Right atrium auricular region (tissue), 2 donors: ENCODE results near the gene RPIA. TPM values are rescaled to one million over a fixed set of nuclear protein-coding genes. Genes with fewer than 3 reads are reported as not detected.

Experiments
- DNase-seq: peaks from one replicate; pipeline ENCODE4 v3.0.0-alpha.2; 2019; ENCODE audit warnings: low spot score
- H3K27ac ChIP-seq, 2 donors: fragments of 200-600 bp; sonication (generic); 1 replicate in 1 of 2; 2 replicates in 1 of 2; pipeline ENCODE4 v1.5.1; 2016 to 2019
- H3K27me3 ChIP-seq, 2 donors: fragments of 200-600 bp; sonication (generic); one replicate each; pipeline versions ENCODE4 v1.5.1 to v1.6.0; 2017 to 2019
- H3K36me3 ChIP-seq: fragments of 200-600 bp; sonication (generic); one replicate; pipeline ENCODE4 v1.5.1; 2016
- H3K4me1 ChIP-seq, 2 donors: fragments of 200-600 bp; sonication (generic); one replicate each; pipeline versions ENCODE4 v1.5.1 to v1.6.0; 2017 to 2019
- H3K4me3 ChIP-seq, 2 donors: fragments of 200-600 bp; sonication (generic); 1 replicate in 1 of 2; 2 replicates in 1 of 2; pipeline ENCODE4 v1.5.1; 2017 to 2019; ENCODE audit warnings: mild to moderate bottlenecking in 1 of 2, moderate library complexity in 1 of 2
- H3K9me3 ChIP-seq, 2 donors: fragments of 200-600 bp; sonication (generic); one replicate each; pipeline ENCODE4 v1.5.1; 2019
- CTCF ChIP-seq, 2 donors: fragments of 200-600 bp; sonication (generic); IDR thresholded peaks; one replicate each; pipeline ENCODE4 v1.5.1; 2019; ENCODE audit warnings: antibody characterized with exemption in 2 of 2
- total RNA-seq, 2 donors: library from RNA; depleted of rRNA; stranded (reverse); fragments of >200 nt; gene quantifications; one replicate each; pipeline ENCODE4 v1.1.0, GENCODE V29; 2016

Gene RPIA
- total RNA-seq, 2 donors from 2014 or later: 4.2 to 5.1 TPM

GRCh38 chr2:88667219-88667618 is 24.3 kb upstream of the RPIA start:
- peaks cover 0 to 6% of the 10 kb centered on the region in 2 donors for H3K4me1 ChIP-seq
- H3K36me3 ChIP-seq: no peaks in the 10 kb centered on the region
- H3K27me3 ChIP-seq: no peaks in the 10 kb centered on the region
- no peaks in the 10 kb centered on the region for H3K9me3 ChIP-seq
- no peak for DNase-seq
- H3K27ac ChIP-seq: no peak overlapping the region
- H3K4me3 ChIP-seq: no peak overlapping the region
- TF ChIP-seq CTCF (IDR thresholded peaks at IDR 0.05): no peak

GRCh38 chr2:88668862-88669261 is 22.6 kb upstream of the RPIA start:
- no peaks in the 10 kb centered on the region for H3K27me3 ChIP-seq
- no peaks in the 10 kb centered on the region for H3K9me3 ChIP-seq
- DNase-seq: no peak
- no peaks in the 10 kb centered on the region for H3K36me3 ChIP-seq
- no peak overlapping the region for H3K27ac ChIP-seq
- peaks cover 0 to 6% of the 10 kb centered on the region in 2 donors for H3K4me1 ChIP-seq
- no peak for TF ChIP-seq CTCF (IDR thresholded peaks at IDR 0.05)
- H3K4me3 ChIP-seq: no peak overlapping the region

DNA sequence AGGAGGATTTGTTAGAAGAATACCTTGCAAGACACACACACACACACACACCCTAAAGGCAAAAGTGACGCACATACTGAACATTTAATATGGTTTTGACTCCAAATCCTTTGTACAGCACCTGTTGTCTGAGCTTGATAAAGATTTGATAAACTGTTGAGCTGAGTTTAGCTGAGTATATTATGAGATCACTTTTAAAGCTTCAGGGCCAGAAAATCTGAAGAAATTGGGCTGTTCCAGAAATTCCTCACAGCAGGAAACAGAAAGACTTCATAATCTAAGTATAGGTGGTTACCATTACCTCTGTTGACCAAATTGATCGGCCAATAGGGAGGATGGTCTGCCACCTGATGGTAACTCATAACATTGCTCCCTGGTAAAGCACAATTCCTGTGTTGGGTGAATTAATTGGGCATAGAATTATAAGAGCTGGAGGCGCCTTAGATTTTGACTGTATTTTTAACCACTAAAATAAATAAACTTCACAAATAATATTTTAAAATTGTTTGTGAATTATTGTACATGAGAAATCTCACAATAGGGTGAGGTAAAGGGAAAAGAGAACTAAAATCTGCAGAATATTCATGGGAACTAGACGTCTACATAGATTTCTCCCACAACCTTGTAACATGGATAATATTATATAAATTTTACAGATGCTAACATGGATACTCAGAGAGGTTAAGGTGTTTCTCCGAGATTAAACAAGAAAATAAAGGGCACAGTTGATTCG is 21.8 kb upstream of the RPIA start:
- Histone ChIP-seq H3K9me3 (no peaks in the 10 kb centered on the region), H3K4me1 (peaks cover 0 to 6% of the 10 kb centered on the region in 2 donors), H3K27ac (no peak overlapping the region), H3K27me3 (no peaks in the 10 kb centered on the region), H3K4me3 (no peak overlapping the region), H3K36me3 (no peaks in the 10 kb centered on the region)
- TF ChIP-seq CTCF (IDR thresholded peaks at IDR 0.05): peak; percentile 25 to 73
- no peak for DNase-seq

- Histone ChIP-seq H3K9me3 (no peaks in the 10 kb centered on the region), H3K27ac (no peak overlapping the region), H3K4me3 (no peak overlapping the region), H3K4me1 (peaks cover 0 to 6% of the 10 kb centered on the region in 2 donors), H3K36me3 (no peaks in the 10 kb centered on the region), H3K27me3 (no peaks in the 10 kb centered on the region)
- peak; percentile 80 to 94 for TF ChIP-seq CTCF (IDR thresholded peaks at IDR 0.05)
- DNase-seq: no peak
Measured at GRCh38 chr2:88671786-88672427, 19.6 kb upstream of the RPIA start.

DNA sequence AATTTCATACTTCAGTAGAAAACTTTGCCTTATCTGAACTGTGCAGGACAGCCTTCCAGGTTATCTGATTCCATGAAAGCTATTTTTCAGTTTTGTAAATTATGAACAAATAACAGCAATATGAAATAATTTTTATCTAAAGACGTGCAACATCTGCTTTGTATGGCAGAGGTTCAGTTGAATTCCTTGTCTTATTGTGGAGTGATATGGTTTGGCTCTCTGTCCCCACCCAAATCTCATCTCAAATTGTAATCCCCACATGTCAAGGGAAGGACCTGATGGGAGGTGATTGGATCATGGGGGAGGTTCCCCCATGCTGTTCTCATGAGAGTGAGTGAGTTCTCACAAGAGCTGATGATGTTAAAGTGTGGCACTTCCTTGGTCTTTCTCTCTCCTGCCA is 18.1 kb upstream of the RPIA start:
- no peak for TF ChIP-seq CTCF (IDR thresholded peaks at IDR 0.05)
- no peak for DNase-seq
- Histone ChIP-seq H3K27ac (no peak overlapping the region), H3K36me3 (no peaks in the 10 kb centered on the region), H3K4me3 (no peak overlapping the region), H3K27me3 (no peaks in the 10 kb centered on the region), H3K4me1 (peaks cover 0 to 6% of the 10 kb centered on the region in 2 donors), H3K9me3 (no peaks in the 10 kb centered on the region)
